GM12865 (cell line): ENCODE data around the gene PPP3CB.

Source experiments
- DNase-seq: peaks from one replicate; pipeline ENCODE4 v3.0.0; 2010; ENCODE audit warnings: low read depth
- H3K4me3 ChIP-seq: 2 replicates; pipeline ENCODE4 v1.5.1; 2011; ENCODE audit warnings: mild to moderate bottlenecking, low read depth, low read length, control low read depth
- TF ChIP-seq, protein P1 (sequence below): IDR thresholded peaks from 2 replicates; pipeline ENCODE4 v1.5.1; 2011; ENCODE audit warnings: low read length, control low read depth, low read depth, inconsistent platforms; ENCODE audit not compliant: insufficient read depth; ENCODE audit errors: missing control alignments

PPP3CB gene

DNA sequence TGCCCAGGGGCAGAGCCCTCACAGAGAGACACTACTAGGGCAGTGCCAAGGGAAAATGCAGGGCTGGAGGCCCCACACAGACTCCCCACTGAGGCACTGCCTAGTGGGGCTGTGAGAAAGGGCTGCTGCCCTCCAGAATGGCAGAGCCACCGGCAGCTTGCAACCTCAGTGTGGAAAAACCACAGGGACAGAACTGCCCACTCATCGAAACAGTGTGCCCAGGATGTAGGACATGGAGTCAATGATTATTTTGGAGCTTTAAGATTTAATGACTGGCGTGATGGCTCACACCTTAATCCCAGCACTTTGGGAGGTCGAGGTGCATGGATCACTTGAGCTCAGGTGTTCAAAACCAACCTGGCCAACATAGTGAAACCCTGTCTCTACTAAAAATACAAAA, 34.9 kb downstream of the PPP3CB start:
- no peak for DNase-seq
- no peak overlapping the region for H3K4me3 ChIP-seq
- TF ChIP-seq, protein P1, sequence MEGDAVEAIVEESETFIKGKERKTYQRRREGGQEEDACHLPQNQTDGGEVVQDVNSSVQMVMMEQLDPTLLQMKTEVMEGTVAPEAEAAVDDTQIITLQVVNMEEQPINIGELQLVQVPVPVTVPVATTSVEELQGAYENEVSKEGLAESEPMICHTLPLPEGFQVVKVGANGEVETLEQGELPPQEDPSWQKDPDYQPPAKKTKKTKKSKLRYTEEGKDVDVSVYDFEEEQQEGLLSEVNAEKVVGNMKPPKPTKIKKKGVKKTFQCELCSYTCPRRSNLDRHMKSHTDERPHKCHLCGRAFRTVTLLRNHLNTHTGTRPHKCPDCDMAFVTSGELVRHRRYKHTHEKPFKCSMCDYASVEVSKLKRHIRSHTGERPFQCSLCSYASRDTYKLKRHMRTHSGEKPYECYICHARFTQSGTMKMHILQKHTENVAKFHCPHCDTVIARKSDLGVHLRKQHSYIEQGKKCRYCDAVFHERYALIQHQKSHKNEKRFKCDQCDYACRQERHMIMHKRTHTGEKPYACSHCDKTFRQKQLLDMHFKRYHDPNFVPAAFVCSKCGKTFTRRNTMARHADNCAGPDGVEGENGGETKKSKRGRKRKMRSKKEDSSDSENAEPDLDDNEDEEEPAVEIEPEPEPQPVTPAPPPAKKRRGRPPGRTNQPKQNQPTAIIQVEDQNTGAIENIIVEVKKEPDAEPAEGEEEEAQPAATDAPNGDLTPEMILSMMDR = no peak

DNA sequence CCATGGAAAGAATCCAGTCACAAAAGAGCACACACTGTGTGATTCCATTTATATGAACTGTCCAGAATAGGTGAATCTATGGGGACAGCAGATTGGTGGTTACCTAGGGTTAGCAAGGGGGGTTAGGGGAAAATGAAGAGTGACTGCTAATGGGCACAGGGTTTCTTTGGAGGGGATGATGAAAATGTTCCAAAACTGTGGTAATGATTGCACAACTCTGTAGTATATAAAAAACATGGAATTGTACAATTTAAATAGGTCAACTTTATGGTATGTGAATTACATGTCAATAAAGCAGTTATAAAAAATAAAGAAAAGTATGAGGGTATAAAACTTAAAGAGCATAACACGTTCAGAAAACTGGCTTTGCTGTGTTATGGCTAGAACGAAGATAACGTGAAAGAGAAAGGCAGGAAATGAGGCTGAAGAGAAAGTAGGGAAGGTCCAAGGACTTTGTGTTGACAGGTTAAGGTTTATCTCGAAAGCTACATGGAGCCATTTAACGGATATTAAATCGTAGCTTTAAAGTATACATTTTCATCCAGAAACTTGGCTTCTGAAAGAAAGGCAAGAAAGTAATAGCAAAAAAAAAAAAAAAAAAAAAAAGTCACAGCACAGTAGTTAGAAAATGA, 36.0 kb downstream of the PPP3CB start:
- H3K4me3 ChIP-seq = no peak overlapping the region
- DNase-seq = no peak
- TF ChIP-seq, protein P1 = no peak

DNA sequence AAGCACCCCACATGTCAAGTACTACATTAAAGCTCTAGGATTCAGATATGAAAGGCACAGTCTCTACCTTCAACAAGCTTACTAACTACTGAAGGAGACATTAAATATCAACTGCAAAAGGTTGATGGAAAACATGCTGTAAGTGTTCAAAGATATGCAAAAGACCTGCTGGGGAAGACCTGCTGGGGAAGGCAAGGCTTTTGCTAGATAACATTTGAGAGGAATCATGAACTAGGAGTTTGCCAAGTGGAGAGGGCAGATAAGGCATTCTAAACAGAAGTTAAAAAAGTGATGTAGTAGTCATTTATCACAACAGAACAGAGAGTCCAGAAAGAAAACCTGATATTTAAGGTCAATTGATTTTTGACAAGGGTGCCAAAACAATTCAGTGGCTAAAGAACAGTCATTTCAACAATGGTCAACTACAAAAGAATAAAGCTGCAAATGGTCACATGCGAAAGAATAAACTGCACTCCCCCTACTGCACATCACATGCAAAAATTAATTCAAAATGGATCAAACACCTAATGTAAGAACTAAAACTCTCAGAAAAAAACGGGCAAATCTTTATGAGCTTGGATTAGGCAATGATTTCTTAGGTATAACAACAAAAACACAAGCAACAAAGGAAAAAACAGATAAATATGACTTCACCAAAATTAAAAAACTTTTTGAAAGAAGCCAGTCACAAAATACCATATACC, 39.5 kb downstream of the PPP3CB start:
- H3K4me3 ChIP-seq = no peak overlapping the region
- no peak for DNase-seq
- TF ChIP-seq, protein P1 = no peak

GRCh38 chr10:73449113-73449512, 46.7 kb downstream of the PPP3CB start:
- TF ChIP-seq, protein P1 = no peak
- no peak overlapping the region for H3K4me3 ChIP-seq
- no peak for DNase-seq

- no peak overlapping the region for H3K4me3 ChIP-seq
- TF ChIP-seq, protein P1 = no peak
- no peak for DNase-seq
Observed at GRCh38 chr10:73448384-73448783, 47.4 kb downstream of the PPP3CB start.

GRCh38 chr10:73446926-73447325, 48.9 kb downstream of the PPP3CB start:
- TF ChIP-seq, protein P1 = no peak
- H3K4me3 ChIP-seq = no peak overlapping the region
- DNase-seq = no peak

DNA sequence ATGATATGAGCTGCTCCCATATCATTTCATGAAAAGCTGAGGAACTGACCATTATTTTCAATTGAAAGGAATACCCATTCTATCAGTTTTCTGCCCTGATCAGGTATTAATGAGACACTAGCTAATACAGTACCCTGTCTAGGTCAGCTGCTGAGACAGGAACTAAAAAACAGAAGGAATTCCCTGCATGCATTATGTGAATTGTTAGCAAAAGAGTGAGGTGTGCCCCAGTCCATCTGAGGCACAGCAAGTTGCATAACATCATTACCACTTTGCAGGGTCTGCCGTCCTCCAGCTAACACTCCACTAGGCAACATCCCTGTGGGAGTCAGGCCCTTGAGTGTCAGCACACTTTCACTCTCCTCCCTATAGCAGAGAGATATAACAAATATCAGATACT, 51.4 kb downstream of the PPP3CB start:
- no peak for DNase-seq
- H3K4me3 ChIP-seq = no peak overlapping the region
- TF ChIP-seq, protein P1 = no peak
